GM10266 (cell line): Measurements from ENCODE around the gene AOPEP.

ENCODE experiments used
- DNase-seq: peaks from one replicate; pipeline ENCODE4 v3.0.0; 2012; ENCODE audit errors: extremely low spot score
- CTCF ChIP-seq: IDR thresholded peaks from 2 replicates; pipeline ENCODE4 v1.5.1; 2012; ENCODE audit warnings: mild to moderate bottlenecking, low read depth; ENCODE audit not compliant: control insufficient read depth, insufficient read depth; ENCODE audit errors: missing control alignments

AOPEP gene

GRCh38 chr9:94867842-94868312 lies 141.4 kb downstream of the AOPEP start:
- DNase-seq = no peak
- TF ChIP-seq CTCF = no peak

GRCh38 chr9:94868464-94868863 lies 142.0 kb downstream of the AOPEP start:
- no peak for TF ChIP-seq CTCF
- no peak for DNase-seq

- no peak for TF ChIP-seq CTCF
- no peak for DNase-seq
Observed at GRCh38 chr9:94869415-94869843, 142.9 kb downstream of the AOPEP start.

GRCh38 chr9:94870465-94870792 lies 143.9 kb downstream of the AOPEP start:
- TF ChIP-seq CTCF = no peak
- no peak for DNase-seq

GRCh38 chr9:94870793-94871558 lies 144.5 kb downstream of the AOPEP start:
- DNase-seq = no peak
- no peak for TF ChIP-seq CTCF

GRCh38 chr9:94872083-94872833 lies 145.8 kb downstream of the AOPEP start:
- no peak for DNase-seq

More at GRCh38 chr9:94872083-94872833, 145.8 kb downstream of the AOPEP start:
- TF ChIP-seq CTCF = no peak
